Ishikawa (cell line): ENCODE results near the gene GSS.

Experiments used
- CEBPB ChIP-seq: IDR thresholded peaks from 2 replicates; pipeline ENCODE4 v1.6.1; 2012
- CREB1 ChIP-seq: IDR thresholded peaks from 2 replicates; pipeline ENCODE4 v1.6.1; 2012; ENCODE audit warnings: low read depth
- EGR1 ChIP-seq: IDR thresholded peaks from 2 replicates; pipeline ENCODE4 v1.6.1; 2012
- EP300 ChIP-seq: IDR thresholded peaks from 2 replicates; pipeline ENCODE4 v1.6.1; 2012; ENCODE audit warnings: borderline replicate concordance
- FOXM1 ChIP-seq: IDR thresholded peaks from 2 replicates; pipeline ENCODE4 v1.6.1; 2012; ENCODE audit warnings: low read depth, borderline replicate concordance
- MAX ChIP-seq: IDR thresholded peaks from 2 replicates; pipeline ENCODE4 v1.6.1; 2012
- NFIC ChIP-seq: IDR thresholded peaks from 2 replicates; pipeline ENCODE4 v1.6.1; 2012
- RAD21 ChIP-seq: IDR thresholded peaks from 2 replicates; pipeline ENCODE4 v1.6.1; 2012; ENCODE audit warnings: low read depth
- REST ChIP-seq: IDR thresholded peaks from 2 replicates; pipeline ENCODE4 v1.6.1; 2012; ENCODE audit warnings: low read depth, mild to moderate bottlenecking
- TAF1 ChIP-seq: IDR thresholded peaks from 2 replicates; pipeline ENCODE4 v1.6.1; 2012; ENCODE audit warnings: low read depth, mild to moderate bottlenecking
- TCF12 ChIP-seq: IDR thresholded peaks from 2 replicates; pipeline ENCODE4 v1.6.1; 2012; ENCODE audit warnings: low read depth
- TEAD4 ChIP-seq: IDR thresholded peaks from 2 replicates; pipeline ENCODE4 v1.6.1; 2012
- USF1 ChIP-seq: IDR thresholded peaks from 2 replicates; pipeline ENCODE4 v1.6.1; 2012
- YY1 ChIP-seq: IDR thresholded peaks from 2 replicates; pipeline ENCODE4 v1.6.1; 2012; ENCODE audit warnings: low read depth
- ZBTB7A ChIP-seq: IDR thresholded peaks from 2 replicates; pipeline ENCODE4 v1.6.1; 2012; ENCODE audit warnings: low read depth

GSS gene

GRCh38 chr20:34980543-34981233 lies 25.1 kb upstream of the GSS start:
- TF ChIP-seq REST (no peak), TEAD4 (no peak), ZBTB7A (no peak), EP300 (no peak), YY1 (no peak)

- TF ChIP-seq TEAD4 (no peak), FOXM1 (no peak), NFIC (no peak), USF1 (no peak), TAF1 (no peak), MAX (no peak), ZBTB7A (no peak), RAD21 (no peak), TCF12 (no peak), YY1 (no peak), CEBPB (no peak), CREB1 (no peak), EGR1 (no peak), EP300 (no peak), REST (no peak)
Observed at GRCh38 chr20:34979366-34980153, 24.0 kb upstream of the GSS start.

GRCh38 chr20:34978092-34978744 lies 22.6 kb upstream of the GSS start:
- TF ChIP-seq EGR1 (no peak), CEBPB (no peak), NFIC (no peak), FOXM1 (no peak), CREB1 (no peak), USF1 (no peak), YY1 (no peak), TAF1 (no peak), TEAD4 (no peak), ZBTB7A (no peak), MAX (no peak)

- TF ChIP-seq TEAD4 (no peak), EP300 (no peak), TAF1 (no peak), YY1 (no peak), REST (no peak), CEBPB (no peak), MAX (no peak), TCF12 (no peak), CREB1 (no peak), NFIC (no peak), EGR1 (no peak), USF1 (no peak), FOXM1 (no peak), ZBTB7A (no peak)
Observed at GRCh38 chr20:34977365-34978091, 21.9 kb upstream of the GSS start.
